Calu3 (cell line): ENCODE measurements around the gene FBXO41. TPM values are rescaled to one million over a fixed set of nuclear protein-coding genes. Genes with fewer than 3 reads are reported as not detected.
A peak's percentile ranks its signal among the peaks of the same experiment; 100 is the strongest.

Experiments
- BruUV-seq: library from RNA; stranded (reverse); fragments of 400-500 nt; replicated peaks from 2 replicates; lab custom pipeline; 2021; lab: Mats Ljungman, UMichigan
- CTCF ChIA-PET: fragments of 300-600 bp; sonication (Branson Sonifier 250); formaldehyde crosslinking; loops from one replicate; lab custom pipeline; 2022; ENCODE audit warnings: antibody characterized with exemption; lab: Charles Lee
- DNase-seq: peaks from one replicate; pipeline ENCODE4 v3.0.0; 2022
- H3K27ac Mint-ChIP-seq: one replicate; pipeline ENCODE4 v1.8.0; 2022; ENCODE audit warnings: mixed read lengths; ENCODE audit not compliant: unreplicated experiment
- H3K27me3 Mint-ChIP-seq: one replicate; pipeline ENCODE4 v1.8.0; 2022; ENCODE audit warnings: mixed read lengths; ENCODE audit not compliant: unreplicated experiment
- H3K36me3 Mint-ChIP-seq: one replicate; pipeline ENCODE4 v1.8.0; 2022; ENCODE audit warnings: mild to moderate bottlenecking, moderate library complexity, mixed read lengths; ENCODE audit not compliant: insufficient read depth, unreplicated experiment
- H3K4me1 Mint-ChIP-seq: one replicate; pipeline ENCODE4 v1.8.0; 2022; ENCODE audit warnings: mild to moderate bottlenecking, low read depth, mixed read lengths; ENCODE audit not compliant: unreplicated experiment
- H3K4me3 Mint-ChIP-seq: one replicate; pipeline ENCODE4 v1.8.0; 2022; ENCODE audit warnings: mild to moderate bottlenecking, low read depth, moderate library complexity, mixed read lengths; ENCODE audit not compliant: unreplicated experiment
- H3K9me3 Mint-ChIP-seq: one replicate; pipeline ENCODE4 v1.8.0; 2022; ENCODE audit warnings: low read depth, mixed read lengths; ENCODE audit not compliant: unreplicated experiment
- intact Hi-C: fragments of 100-400 bp; cut with micrococcal nuclease; formaldehyde crosslinking; loops from one replicate; pipeline ENCODE4 v1.10.0; 2022; ENCODE audit not compliant: unreplicated experiment
- total RNA-seq: library from RNA; stranded (reverse); gene quantifications from 2 replicates; pipeline ENCODE4 v1.2.3, GENCODE V29; 2022
- TF ChIP-seq, protein P1 (sequence below): fragments of 200-600 bp; IDR thresholded peaks from one replicate; pipeline ENCODE4 v1.8.0; 2022; ENCODE audit warnings: antibody characterized with exemption; ENCODE audit not compliant: unreplicated experiment

FBXO41 gene
- total RNA-seq, 1 experiment from 2014 or later = 15.0 TPM

GRCh38 chr2:73233932-73234832 lies 50.1 kb downstream of the FBXO41 start, which contains the start of gene CCT7:
Gene CCT7 (plus strand): TSS chr2:73234308. CDS start chr2:73234379, 71 bp downstream.
- H3K27ac Mint-ChIP-seq = peak within 1 kb of the TSS; percentile 97
- BruUV-seq = TSS peak; percentile 48
- H3K9me3 Mint-ChIP-seq = no peaks in the 10 kb centered on the region
- TF ChIP-seq, protein P1, sequence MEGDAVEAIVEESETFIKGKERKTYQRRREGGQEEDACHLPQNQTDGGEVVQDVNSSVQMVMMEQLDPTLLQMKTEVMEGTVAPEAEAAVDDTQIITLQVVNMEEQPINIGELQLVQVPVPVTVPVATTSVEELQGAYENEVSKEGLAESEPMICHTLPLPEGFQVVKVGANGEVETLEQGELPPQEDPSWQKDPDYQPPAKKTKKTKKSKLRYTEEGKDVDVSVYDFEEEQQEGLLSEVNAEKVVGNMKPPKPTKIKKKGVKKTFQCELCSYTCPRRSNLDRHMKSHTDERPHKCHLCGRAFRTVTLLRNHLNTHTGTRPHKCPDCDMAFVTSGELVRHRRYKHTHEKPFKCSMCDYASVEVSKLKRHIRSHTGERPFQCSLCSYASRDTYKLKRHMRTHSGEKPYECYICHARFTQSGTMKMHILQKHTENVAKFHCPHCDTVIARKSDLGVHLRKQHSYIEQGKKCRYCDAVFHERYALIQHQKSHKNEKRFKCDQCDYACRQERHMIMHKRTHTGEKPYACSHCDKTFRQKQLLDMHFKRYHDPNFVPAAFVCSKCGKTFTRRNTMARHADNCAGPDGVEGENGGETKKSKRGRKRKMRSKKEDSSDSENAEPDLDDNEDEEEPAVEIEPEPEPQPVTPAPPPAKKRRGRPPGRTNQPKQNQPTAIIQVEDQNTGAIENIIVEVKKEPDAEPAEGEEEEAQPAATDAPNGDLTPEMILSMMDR = no peak
- H3K4me1 Mint-ChIP-seq = peaks cover 26% of the 10 kb centered on the region
- H3K27me3 Mint-ChIP-seq = no peaks in the 10 kb centered on the region
- peak; percentile 79 for DNase-seq
- CTCF ChIA-PET = interaction anchor here (0.6 to 2.6 kb wide), 7 partner anchors 9 to 288 kb away, joined by 4 to 10 read pairs (median 4); no protein-coding TSS in a partner anchor
- H3K4me3 Mint-ChIP-seq = peak within 1 kb of the TSS; percentile 92
- peaks cover 53% of the 10 kb centered on the region for H3K36me3 Mint-ChIP-seq
- intact Hi-C loops = no loop called here

DNA sequence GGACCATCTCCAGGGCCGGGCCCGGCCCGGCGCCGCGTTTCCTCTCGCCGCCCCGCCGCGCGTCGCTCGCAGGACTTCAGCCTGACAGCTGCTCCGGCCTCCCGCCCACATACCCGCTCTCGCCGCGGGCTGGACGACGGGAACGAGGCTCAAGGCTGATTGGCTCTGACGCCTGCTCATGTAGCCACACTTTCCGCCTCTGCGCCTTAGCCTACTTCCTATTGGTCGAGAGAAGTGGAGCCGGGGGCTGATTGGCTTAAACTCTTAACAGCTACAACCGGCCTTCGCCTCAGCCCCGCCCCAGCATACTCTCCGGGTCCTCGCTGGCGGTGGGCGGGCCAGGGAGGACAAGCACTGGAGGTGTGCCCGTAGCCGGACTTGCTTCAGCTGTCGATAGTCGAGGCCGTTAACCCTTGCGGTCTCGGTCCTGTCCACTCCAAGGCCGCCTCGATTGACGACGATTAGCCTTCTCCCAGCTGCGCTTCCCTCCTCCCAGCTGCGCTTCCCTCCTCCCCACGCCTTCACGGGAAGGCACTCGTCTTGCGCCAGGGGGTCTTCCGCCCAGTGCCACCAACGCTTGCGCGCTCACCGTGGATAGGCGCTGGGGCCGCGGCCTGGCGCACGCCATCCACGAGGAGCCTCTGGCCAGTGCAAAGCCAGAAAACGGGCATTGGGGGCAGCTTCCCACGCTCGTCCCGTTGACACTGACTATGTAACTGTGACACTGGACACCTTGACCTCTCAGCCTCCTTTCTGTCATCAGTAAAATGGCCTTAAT lies 50.9 kb downstream of the FBXO41 start, which contains the start of gene PRADC1:
TSS of gene PRADC1 (minus strand) at position 86 of the 778 bp plus-strand sequence. CDS start at position 7, 79 bp downstream.
- peak within 1 kb of the TSS; percentile 92 for H3K4me3 Mint-ChIP-seq

GRCh38 chr2:73232403-73233153 lies 51.7 kb downstream of the FBXO41 start:
- TF ChIP-seq, protein P1 = no peak
- no TSS peak for BruUV-seq
- CTCF ChIA-PET = interaction anchor here (0.6 to 2.6 kb wide), 4 partner anchors 18 to 128 kb away, joined by 4 to 10 read pairs (median 6); no protein-coding TSS in a partner anchor
- DNase-seq = peak; percentile 24
- Mint-ChIP-seq H3K9me3 (no peaks in the 10 kb centered on the region), H3K36me3 (peaks cover 57% of the 10 kb centered on the region), H3K27me3 (no peaks in the 10 kb centered on the region), H3K4me1 (peaks cover 26% of the 10 kb centered on the region), H3K4me3 (peak overlapping the region; percentile 92), H3K27ac (peak overlapping the region; percentile 97)
- intact Hi-C loops = no loop called here

More for the DNA sequence above, 50.9 kb downstream of the FBXO41 start, which contains the start of gene PRADC1:
- TF ChIP-seq, protein P1 = no peak
- Mint-ChIP-seq H3K4me1 (peaks cover 26% of the 10 kb centered on the region), H3K36me3 (peaks cover 54% of the 10 kb centered on the region), H3K9me3 (no peaks in the 10 kb centered on the region), H3K27ac (peak within 1 kb of the TSS; percentile 97), H3K27me3 (no peaks in the 10 kb centered on the region)
- CTCF ChIA-PET = interaction anchor here (0.6 to 2.6 kb wide), 8 partner anchors 14 to 289 kb away, joined by 3 to 10 read pairs (median 4); no protein-coding TSS in a partner anchor
- peak; percentile 96 for DNase-seq
- intact Hi-C loops = no loop called here
- BruUV-seq = no TSS peak
